Sigmoid colon (tissue), 7 donors: ENCODE data around the gene FGF19. TPM values are rescaled to one million over a fixed set of nuclear protein-coding genes. Genes with fewer than 3 reads are reported as not detected.

Source experiments
- DNase-seq: peaks from one replicate; pipeline ENCODE4 v3.0.0-alpha.2; 2019
- H3K27ac ChIP-seq, 4 donors: fragments of 200-600 bp; sonication (generic); one replicate each; pipeline ENCODE4 v1.5.1; 2016 to 2019; ENCODE audit warnings: mild to moderate bottlenecking in 1 of 4
- H3K27me3 ChIP-seq, 3 donors: fragments of 200-600 bp; sonication (generic); one replicate each; pipeline ENCODE4 v1.5.1; 2019; ENCODE audit warnings: mild to moderate bottlenecking in 1 of 3
- H3K36me3 ChIP-seq, 4 donors: fragments of 200-600 bp; sonication (generic); one replicate each; pipeline ENCODE4 v1.5.1; 2016 to 2019
- H3K4me1 ChIP-seq, 4 donors: fragments of 200-600 bp; sonication (generic); one replicate each; pipeline ENCODE4 v1.5.1; 2017 to 2019
- H3K4me3 ChIP-seq, 4 donors: fragments of 200-600 bp; sonication (generic); one replicate each; pipeline ENCODE4 v1.5.1; 2017 to 2019; ENCODE audit warnings: mild to moderate bottlenecking in 2 of 4, moderate library complexity in 1 of 4
- H3K9me3 ChIP-seq, 4 donors: fragments of 200-600 bp in 3 of 4; sonication (generic) in 3 of 4; one replicate each; pipeline versions ENCODE4 v1.5.1 to v1.6.1; 2013 to 2019
- EP300 ChIP-seq, 4 donors: sonication (generic); formaldehyde crosslinking; IDR thresholded peaks; one replicate each; pipeline ENCODE4 v1.6.1; 2017; ENCODE audit warnings: antibody characterized with exemption in 4 of 4
- POLR2A ChIP-seq, 2 donors: fragments of 450-650 bp; IDR thresholded peaks; one replicate each; pipeline ENCODE4 v1.6.1; 2016; ENCODE audit warnings: antibody characterized with exemption in 2 of 2, mild to moderate bottlenecking in 2 of 2, moderate library complexity in 2 of 2
- POLR2AphosphoS5 ChIP-seq, 4 donors: sonication (generic); formaldehyde crosslinking; IDR thresholded peaks; one replicate each; pipeline ENCODE4 v1.6.1; 2017; ENCODE audit warnings: antibody characterized with exemption in 4 of 4
- WGBS, 2 donors: extraction: QIAGEN DNeasy Blood & Tissue Kit; methylation state at CpG; one replicate each; pipeline ENCODE4 v1.1.7; 2013; 5-methylcytosine and 5-hydroxymethylcytosine counted together
- intact Hi-C: fragments of 100-400 bp; cut with DNase I; formaldehyde crosslinking; loops from one replicate; pipeline ENCODE4 v1.15.1; 2023
- polyA plus RNA-seq, 3 donors: library from polyadenylated mRNA; stranded (reverse); fragments of 200-250 nt; gene quantifications; one replicate each; pipeline ENCODE4 v1.2.3, GENCODE V29; 2013
- total RNA-seq, 4 donors: library from RNA; depleted of rRNA; stranded (reverse); fragments of >200 nt; gene quantifications; one replicate each; pipeline ENCODE4 v1.1.0, GENCODE V29; 2016
- TF ChIP-seq, protein P1 (sequence below), 4 experiments: fragments of 450-650 bp in 3 of 4; fragments of 200-600 bp in 1 of 4; IDR thresholded peaks; one replicate each; pipeline ENCODE4 v1.5.1; 2016 to 2019; ENCODE audit warnings: antibody characterized with exemption in 4 of 4, mild to moderate bottlenecking in 3 of 4, moderate library complexity in 2 of 4
- donor health status: healthy with polysubstance abuse.
- donor health status: Bipolar disorder and iron deficiency.
- donor health status: healthy.

FGF19 gene
- total and polyA plus RNA-seq, 7 donors = not detected

DNA sequence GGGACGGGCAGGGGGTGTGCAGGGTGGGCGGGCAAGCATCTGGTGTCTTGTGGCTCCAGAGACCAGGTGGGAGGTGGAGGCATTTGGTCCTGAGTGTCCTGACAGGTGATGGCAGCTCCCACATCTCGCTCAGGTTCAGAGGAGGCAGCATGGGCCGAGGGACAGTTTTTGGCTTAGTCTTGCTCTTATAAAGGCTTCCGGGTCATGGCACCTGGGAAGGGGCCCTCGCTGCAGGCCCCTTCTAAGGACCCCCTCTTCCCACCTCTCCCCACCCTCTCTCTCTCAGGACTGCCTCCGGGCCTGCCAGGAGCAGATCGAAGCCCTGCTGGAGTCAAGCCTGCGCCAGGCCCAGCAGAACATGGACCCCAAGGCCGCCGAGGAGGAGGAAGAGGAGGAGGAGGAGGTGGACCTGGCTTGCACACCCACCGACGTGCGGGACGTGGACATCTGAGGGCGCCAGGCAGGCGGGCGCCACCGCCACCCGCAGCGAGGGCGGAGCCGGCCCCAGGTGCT lies 52.9 kb downstream of the FGF19 start:
- Histone ChIP-seq H3K27ac (no peak overlapping the region), H3K9me3 (no peaks in the 10 kb centered on the region), H3K4me3 (no peak overlapping the region), H3K4me1 (no peaks in the 10 kb centered on the region), H3K36me3 (peaks cover 0 to 68% (median 3%) of the 10 kb centered on the region in 4 donors), H3K27me3 (no peaks in the 10 kb centered on the region)
- 87 to 89% methylated on average over 23 of the region's 23 CpGs for WGBS, 2 donors
- peak; percentile 54 for DNase-seq
- TF ChIP-seq POLR2A (IDR thresholded peaks at IDR 0.05) = no peak
- TF ChIP-seq POLR2AphosphoS5 (IDR thresholded peaks at IDR 0.05) = no peak
- TF ChIP-seq, protein P1, sequence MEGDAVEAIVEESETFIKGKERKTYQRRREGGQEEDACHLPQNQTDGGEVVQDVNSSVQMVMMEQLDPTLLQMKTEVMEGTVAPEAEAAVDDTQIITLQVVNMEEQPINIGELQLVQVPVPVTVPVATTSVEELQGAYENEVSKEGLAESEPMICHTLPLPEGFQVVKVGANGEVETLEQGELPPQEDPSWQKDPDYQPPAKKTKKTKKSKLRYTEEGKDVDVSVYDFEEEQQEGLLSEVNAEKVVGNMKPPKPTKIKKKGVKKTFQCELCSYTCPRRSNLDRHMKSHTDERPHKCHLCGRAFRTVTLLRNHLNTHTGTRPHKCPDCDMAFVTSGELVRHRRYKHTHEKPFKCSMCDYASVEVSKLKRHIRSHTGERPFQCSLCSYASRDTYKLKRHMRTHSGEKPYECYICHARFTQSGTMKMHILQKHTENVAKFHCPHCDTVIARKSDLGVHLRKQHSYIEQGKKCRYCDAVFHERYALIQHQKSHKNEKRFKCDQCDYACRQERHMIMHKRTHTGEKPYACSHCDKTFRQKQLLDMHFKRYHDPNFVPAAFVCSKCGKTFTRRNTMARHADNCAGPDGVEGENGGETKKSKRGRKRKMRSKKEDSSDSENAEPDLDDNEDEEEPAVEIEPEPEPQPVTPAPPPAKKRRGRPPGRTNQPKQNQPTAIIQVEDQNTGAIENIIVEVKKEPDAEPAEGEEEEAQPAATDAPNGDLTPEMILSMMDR (IDR thresholded peaks at IDR 0.05) = no peak
- no peak for TF ChIP-seq EP300 (IDR thresholded peaks at IDR 0.05)
- intact Hi-C loops = no loop called here

DNA sequence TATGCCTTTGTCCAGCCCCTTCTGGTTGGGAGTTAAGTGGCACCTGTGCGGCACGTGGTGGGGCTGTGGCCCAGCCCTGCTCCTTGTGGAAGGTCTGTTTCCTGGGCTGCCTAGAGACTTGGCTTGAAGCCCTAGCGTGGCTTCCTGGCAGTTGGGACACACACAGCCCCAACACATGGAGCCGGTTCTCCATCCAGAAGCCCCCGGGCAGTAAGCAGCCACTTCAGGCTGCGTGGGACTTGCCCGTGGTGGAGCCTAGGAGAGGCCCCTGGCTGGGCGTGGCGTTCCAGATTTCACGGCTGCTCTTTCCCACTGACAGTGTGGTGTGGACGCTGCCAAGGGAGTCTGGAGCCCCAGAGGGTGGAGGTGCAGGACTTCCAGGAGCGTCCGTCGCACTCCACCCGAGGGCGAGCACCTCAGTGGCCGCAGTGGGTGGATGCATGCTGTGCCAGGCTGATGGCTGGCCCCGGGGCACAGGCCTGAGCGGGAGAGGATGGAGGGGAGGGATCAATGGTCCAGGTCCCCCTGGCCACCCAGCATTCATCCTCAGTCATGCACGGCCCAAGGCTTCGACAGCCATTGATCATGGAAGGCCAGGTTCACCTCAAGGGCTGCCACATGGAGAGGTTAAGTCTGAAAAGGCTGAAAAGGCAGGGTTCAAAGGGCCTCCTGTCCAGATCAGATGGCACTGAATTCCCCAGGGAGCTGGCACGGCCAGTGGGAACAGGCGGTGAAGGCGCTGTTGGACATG lies 53.6 kb downstream of the FGF19 start:
- no peak for TF ChIP-seq POLR2AphosphoS5 (IDR thresholded peaks at IDR 0.05)
- TF ChIP-seq, protein P1 (IDR thresholded peaks at IDR 0.05) = no peak
- no peak for TF ChIP-seq EP300 (IDR thresholded peaks at IDR 0.05)
- TF ChIP-seq POLR2A (IDR thresholded peaks at IDR 0.05) = no peak
- Histone ChIP-seq H3K4me1 (peaks cover 0 to 5% (median 3%) of the 10 kb centered on the region in 4 donors), H3K27me3 (peaks cover 0 to 3% (median 0%) of the 10 kb centered on the region in 3 donors), H3K36me3 (peaks cover 0 to 68% (median 3%) of the 10 kb centered on the region in 4 donors), H3K9me3 (no peaks in the 10 kb centered on the region), H3K27ac (no peak overlapping the region), H3K4me3 (no peak overlapping the region)
- intact Hi-C loops = no loop called here
- 82 to 85% methylated on average over 24 of the region's 24 CpGs for WGBS, 2 donors
- DNase-seq = peak; percentile 61

DNA sequence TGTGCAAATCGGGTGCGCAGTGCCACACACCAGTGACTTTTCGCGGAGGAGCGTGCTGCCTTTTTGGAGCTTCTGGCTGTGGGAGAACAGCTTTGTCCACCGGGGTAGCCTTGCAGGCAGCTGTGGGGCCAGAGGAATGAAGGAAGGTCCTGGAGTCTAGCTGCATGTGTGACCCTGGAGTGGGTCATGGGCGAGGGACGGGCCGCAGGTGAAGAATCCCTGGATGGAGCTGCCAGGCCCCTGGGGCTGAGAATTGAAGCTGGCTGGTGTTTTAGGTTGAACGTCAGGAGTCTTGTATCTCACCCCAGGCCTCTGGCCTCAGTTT lies 54.3 kb downstream of the FGF19 start:
- Histone ChIP-seq H3K4me3 (no peak overlapping the region), H3K36me3 (peaks cover 0 to 68% (median 3%) of the 10 kb centered on the region in 4 donors), H3K9me3 (no peaks in the 10 kb centered on the region), H3K27me3 (peaks cover 0 to 6% (median 0%) of the 10 kb centered on the region in 3 donors), H3K27ac (no peak overlapping the region), H3K4me1 (peaks cover 0 to 12% (median 10%) of the 10 kb centered on the region in 4 donors)
- TF ChIP-seq, protein P1 (IDR thresholded peaks at IDR 0.05) = no peak
- TF ChIP-seq POLR2AphosphoS5 (IDR thresholded peaks at IDR 0.05) (no peak), POLR2A (IDR thresholded peaks at IDR 0.05) (no peak), EP300 (IDR thresholded peaks at IDR 0.05) (no peak)
- intact Hi-C loops = loop anchor here (10.0 kb wide), 1 partner anchor 745 kb away; the partner anchor contains the start of genes IGHMBP2 and MRPL21
- DNase-seq = no peak
- 94 to 95% methylated on average over 10 of the region's 10 CpGs for WGBS, 2 donors

DNA sequence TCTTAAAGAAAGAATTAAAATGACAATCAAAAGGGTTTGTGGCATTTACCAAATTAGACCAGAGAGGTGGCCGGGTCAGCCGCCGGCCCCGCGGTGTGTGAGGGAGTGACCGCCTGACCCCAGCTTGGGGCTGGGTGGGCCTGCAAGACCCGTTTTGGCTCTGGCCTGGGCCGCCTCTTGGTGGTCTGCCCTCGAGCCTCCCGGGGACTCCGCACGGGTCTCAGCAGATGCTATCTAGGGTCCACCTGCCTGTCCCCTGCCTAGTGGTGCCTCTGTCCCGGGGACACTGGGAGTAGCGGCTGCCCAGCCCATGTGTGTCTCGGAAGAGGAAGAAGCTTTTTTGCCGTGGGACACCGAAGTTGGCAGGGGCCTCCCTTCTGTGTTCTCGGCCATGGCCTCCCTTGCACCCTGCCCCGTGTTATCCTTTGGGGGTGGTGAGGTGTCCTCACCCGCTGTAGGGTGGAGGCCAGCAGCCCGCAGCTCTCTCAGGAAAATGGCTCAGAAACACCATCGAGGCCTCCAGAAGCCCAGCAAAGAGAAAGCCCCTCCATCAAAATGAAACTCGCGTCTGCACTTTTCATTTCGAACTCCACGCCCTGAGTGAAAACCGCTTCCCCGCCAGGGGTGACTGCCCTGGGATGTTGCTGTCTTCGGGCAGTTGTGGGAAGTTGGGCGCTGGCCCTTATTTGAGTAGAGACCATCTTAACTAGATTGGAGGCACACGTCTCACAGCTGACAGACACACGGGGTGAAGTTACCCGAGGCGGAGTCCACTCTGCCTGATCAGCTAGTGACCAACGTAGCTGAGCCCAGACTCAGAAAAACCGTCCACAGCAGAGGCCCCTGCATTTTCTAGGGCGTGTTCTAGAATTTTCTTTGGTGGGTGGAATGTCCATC lies 54.9 kb downstream of the FGF19 start:
- DNase-seq = peak; percentile 60

More for the DNA sequence above, 54.9 kb downstream of the FGF19 start:
- intact Hi-C loops = loop anchor here (10.0 kb wide), 1 partner anchor 744 kb away; the partner anchor contains the start of genes IGHMBP2 and MRPL21
- Histone ChIP-seq H3K27ac (no peak overlapping the region), H3K9me3 (no peaks in the 10 kb centered on the region), H3K4me3 (no peak overlapping the region), H3K4me1 (peaks cover 0 to 19% (median 16%) of the 10 kb centered on the region in 4 donors), H3K36me3 (peaks cover 0 to 62% (median 3%) of the 10 kb centered on the region in 4 donors), H3K27me3 (peaks cover 0 to 6% (median 2%) of the 10 kb centered on the region in 3 donors)
- no peak for TF ChIP-seq EP300 (IDR thresholded peaks at IDR 0.05)
- WGBS, 2 donors = 91 to 92% methylated on average over 37 of the region's 37 CpGs

Other genes with a start within 250 kb of the FGF19 start
- under 1 TPM in 1 of 4 donors, not detected in 3; 0.36 TPM for gene LINC01488, start 222.4 kb downstream of the FGF19 start, total RNA-seq
- not detected for gene LINC01488, start 222.4 kb downstream of the FGF19 start, polyA plus RNA-seq
- gene CCND1, start 62.9 kb downstream of the FGF19 start, total RNA-seq = 10 to 100 TPM in 3 of 4 donors, 1 to 10 TPM in 1; 7.7 to 56.8 (median 31.1) TPM
- gene CCND1, start 62.9 kb downstream of the FGF19 start, polyA plus RNA-seq = 10 to 100 TPM; 12.0 to 18.8 (median 14.8) TPM
- gene LTO1, start 28.7 kb downstream of the FGF19 start, total RNA-seq = 10 to 100 TPM; 19.3 to 42.9 (median 21.0) TPM
- gene LTO1, start 28.7 kb downstream of the FGF19 start, polyA plus RNA-seq = 10 to 100 TPM; 12.0 to 25.7 (median 16.2) TPM
- gene FGF4, start 71.3 kb upstream of the FGF19 start, total RNA-seq = not detected
- not detected for gene FGF4, start 71.3 kb upstream of the FGF19 start, polyA plus RNA-seq
- gene FGF3, start 115.4 kb upstream of the FGF19 start, total RNA-seq = not detected
- gene FGF3, start 115.4 kb upstream of the FGF19 start, polyA plus RNA-seq = not detected